ENCODE results near the gene VENTX.

VENTX gene

DNA sequence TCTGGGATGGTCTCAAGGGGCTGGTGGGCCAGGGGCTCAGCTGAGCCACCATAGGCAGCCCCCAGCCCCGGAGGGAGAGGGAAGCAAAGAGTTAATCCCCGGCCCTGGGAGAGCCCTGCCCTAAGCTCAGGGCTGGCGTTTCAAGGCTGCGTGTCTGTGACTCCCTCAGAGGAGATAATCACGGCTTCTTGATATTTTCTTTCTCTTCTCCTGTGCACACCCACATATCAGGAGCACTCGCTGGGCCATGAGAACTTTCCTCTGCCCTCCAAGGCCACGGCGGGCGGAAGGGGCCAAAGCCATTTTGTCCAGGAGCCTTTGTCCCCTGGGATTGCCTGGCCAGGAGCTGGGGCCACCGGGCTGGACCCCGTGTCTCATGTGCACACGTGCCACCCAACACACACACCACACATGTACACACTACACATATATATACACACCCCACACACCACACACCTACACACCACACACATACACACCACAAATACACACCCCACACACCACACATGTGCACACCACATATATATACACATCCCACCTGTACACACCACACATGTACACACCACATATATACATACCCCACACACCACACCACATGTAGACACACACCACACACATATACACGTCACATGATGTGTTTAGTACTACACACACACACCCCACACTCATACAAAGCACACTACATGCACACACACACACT is 16.9 kb downstream of the VENTX start:
- Histone ChIP-seq H3K27me3 (ENCODE audit: control insufficient read depth, low read length) (no peaks in the 10 kb centered on the region), H4K20me1 (ENCODE audit: control insufficient read depth, insufficient read depth, low read depth, low read length) (no peaks in the 10 kb centered on the region), H3K79me2 (ENCODE audit: control insufficient read depth, low read length) (no peaks in the 10 kb centered on the region), H3K9me2 (replicated peaks; ENCODE audit: control insufficient read depth, low read length) (no peaks in the 10 kb centered on the region), H3K4me1 (ENCODE audit: control insufficient read depth, low read length) (peaks cover 27% of the 10 kb centered on the region), H3K4me2 (ENCODE audit: low read length) (no peak overlapping the region), H3F3A (ENCODE audit: control insufficient read depth, insufficient read depth) (no peaks in the 10 kb centered on the region), H3K27ac (ENCODE audit: low read depth, low read length) (no peak overlapping the region), H3K9me3 (ENCODE audit: control insufficient read depth, insufficient read depth, low read length) (no peaks in the 10 kb centered on the region), H3K36me3 (ENCODE audit: control insufficient read depth, low read length) (no peaks in the 10 kb centered on the region), H3K4me3 (ENCODE audit: low read length) (no peak overlapping the region)
- TF ChIP-seq EZH2phosphoT487 (IDR thresholded peaks at IDR 0.05; ENCODE audit: borderline replicate concordance, low read length), result no peak
- TF ChIP-seq, protein P1, sequence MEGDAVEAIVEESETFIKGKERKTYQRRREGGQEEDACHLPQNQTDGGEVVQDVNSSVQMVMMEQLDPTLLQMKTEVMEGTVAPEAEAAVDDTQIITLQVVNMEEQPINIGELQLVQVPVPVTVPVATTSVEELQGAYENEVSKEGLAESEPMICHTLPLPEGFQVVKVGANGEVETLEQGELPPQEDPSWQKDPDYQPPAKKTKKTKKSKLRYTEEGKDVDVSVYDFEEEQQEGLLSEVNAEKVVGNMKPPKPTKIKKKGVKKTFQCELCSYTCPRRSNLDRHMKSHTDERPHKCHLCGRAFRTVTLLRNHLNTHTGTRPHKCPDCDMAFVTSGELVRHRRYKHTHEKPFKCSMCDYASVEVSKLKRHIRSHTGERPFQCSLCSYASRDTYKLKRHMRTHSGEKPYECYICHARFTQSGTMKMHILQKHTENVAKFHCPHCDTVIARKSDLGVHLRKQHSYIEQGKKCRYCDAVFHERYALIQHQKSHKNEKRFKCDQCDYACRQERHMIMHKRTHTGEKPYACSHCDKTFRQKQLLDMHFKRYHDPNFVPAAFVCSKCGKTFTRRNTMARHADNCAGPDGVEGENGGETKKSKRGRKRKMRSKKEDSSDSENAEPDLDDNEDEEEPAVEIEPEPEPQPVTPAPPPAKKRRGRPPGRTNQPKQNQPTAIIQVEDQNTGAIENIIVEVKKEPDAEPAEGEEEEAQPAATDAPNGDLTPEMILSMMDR (IDR thresholded peaks at IDR 0.05; ENCODE audit: low read depth, low read length, poor library complexity, severe bottlenecking), result no peak

DNA sequence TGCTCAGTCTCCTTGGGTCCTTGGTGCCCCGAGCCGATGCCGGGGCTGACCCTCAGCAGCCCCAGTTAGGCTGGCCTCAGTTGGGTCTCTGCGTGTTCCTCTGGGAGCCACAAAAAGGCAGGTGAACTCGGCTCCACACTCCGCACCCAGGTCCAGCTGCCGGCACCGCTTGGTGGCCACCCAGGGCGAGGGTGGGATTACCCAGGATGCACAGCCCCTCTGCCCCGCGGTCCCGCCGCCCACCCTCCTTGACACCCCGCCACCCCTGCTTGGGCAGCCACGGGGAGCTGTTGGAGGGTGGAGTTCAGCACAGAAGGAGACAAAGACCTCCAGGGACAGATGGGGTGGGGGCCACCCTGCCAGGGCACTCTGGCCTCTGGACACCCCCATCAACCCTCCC is 17.7 kb downstream of the VENTX start:
- Histone ChIP-seq H3K9me3 (ENCODE audit: control insufficient read depth, insufficient read depth, low read length) (0 out of 2 replicates have a peak, but pooled peaks cover 6% of the 10 kb centered on the region), H3K79me2 (ENCODE audit: control insufficient read depth, low read length) (no peaks in the 10 kb centered on the region), H3K4me2 (ENCODE audit: low read length) (no peak overlapping the region), H3K9me2 (replicated peaks; ENCODE audit: control insufficient read depth, low read length) (no peaks in the 10 kb centered on the region), H3K27ac (ENCODE audit: low read depth, low read length) (no peak overlapping the region), H4K20me1 (ENCODE audit: control insufficient read depth, insufficient read depth, low read depth, low read length) (no peaks in the 10 kb centered on the region), H3K4me3 (ENCODE audit: low read length) (no peak overlapping the region), H3K4me1 (ENCODE audit: control insufficient read depth, low read length) (peaks cover 30% of the 10 kb centered on the region), H3F3A (ENCODE audit: control insufficient read depth, insufficient read depth) (no peaks in the 10 kb centered on the region), H3K27me3 (ENCODE audit: control insufficient read depth, low read length) (no peaks in the 10 kb centered on the region), H3K36me3 (ENCODE audit: control insufficient read depth, low read length) (no peaks in the 10 kb centered on the region)
- TF ChIP-seq, protein P1 (IDR thresholded peaks at IDR 0.05; ENCODE audit: low read depth, low read length, poor library complexity, severe bottlenecking), result no peak
- no peak for TF ChIP-seq EZH2phosphoT487 (IDR thresholded peaks at IDR 0.05; ENCODE audit: borderline replicate concordance, low read length)

DNA sequence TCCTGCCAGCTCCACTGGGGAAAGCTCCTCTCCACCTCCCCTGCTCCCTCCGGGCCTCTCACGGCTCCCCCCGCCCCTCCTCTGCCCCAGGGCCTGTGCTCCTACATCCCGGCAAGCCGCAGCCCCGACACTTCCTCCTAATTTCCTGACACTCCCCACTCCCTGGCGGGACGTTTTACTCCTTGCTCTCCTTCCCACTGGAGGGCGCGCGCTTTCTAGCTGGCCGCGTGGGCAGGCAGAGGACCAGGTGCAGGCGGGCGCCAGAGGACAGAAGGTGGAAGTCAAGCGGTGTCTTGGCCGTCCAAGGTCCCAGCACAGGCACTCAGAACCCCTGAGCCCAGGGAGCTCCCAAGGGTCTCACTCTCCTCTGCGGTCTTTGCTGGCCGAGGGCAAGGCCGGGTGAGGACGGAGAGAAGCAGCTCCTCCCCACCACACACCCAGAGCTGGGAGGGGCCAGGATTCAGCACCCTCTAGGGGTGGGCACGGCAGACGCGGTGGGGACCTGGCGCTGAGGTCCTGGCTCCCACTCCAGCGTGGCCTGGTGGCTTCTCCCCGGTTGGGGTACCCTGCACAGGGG is 19.9 kb downstream of the VENTX start:
- Histone ChIP-seq H3K36me3 (ENCODE audit: control insufficient read depth, low read length) (no peaks in the 10 kb centered on the region), H4K20me1 (ENCODE audit: control insufficient read depth, insufficient read depth, low read depth, low read length) (no peaks in the 10 kb centered on the region), H3K4me3 (ENCODE audit: low read length) (peak overlapping the region; percentile 56), H3K27me3 (ENCODE audit: control insufficient read depth, low read length) (0 out of 2 replicates have a peak, but pooled peaks cover 6% of the 10 kb centered on the region), H3K27ac (ENCODE audit: low read depth, low read length) (no peak overlapping the region), H3K9me3 (ENCODE audit: control insufficient read depth, insufficient read depth, low read length) (peaks cover 10% of the 10 kb centered on the region; the same call in 1 of the 2 replicates), H3K79me2 (ENCODE audit: control insufficient read depth, low read length) (no peaks in the 10 kb centered on the region), H3K4me1 (ENCODE audit: control insufficient read depth, low read length) (peaks cover 38% of the 10 kb centered on the region), H3K9me2 (replicated peaks; ENCODE audit: control insufficient read depth, low read length) (no peaks in the 10 kb centered on the region), H3K4me2 (ENCODE audit: low read length) (peak overlapping the region; percentile 73), H3F3A (ENCODE audit: control insufficient read depth, insufficient read depth) (no peaks in the 10 kb centered on the region)
- TF ChIP-seq, protein P1 (IDR thresholded peaks at IDR 0.05; ENCODE audit: low read depth, low read length, poor library complexity, severe bottlenecking), result peak; percentile 65
- TF ChIP-seq EZH2phosphoT487 (IDR thresholded peaks at IDR 0.05; ENCODE audit: borderline replicate concordance, low read length), result no peak

All from DOHH2 (cell line).